CD14-positive monocyte (primary cell): Measurements from ENCODE around the gene CREBL2. TPM values are rescaled to one million over a fixed set of nuclear protein-coding genes. Genes with fewer than 3 reads are reported as not detected.
"Not testable (repeated sequence)": the region's sequence is repeated elsewhere in the genome, so short reads cannot be mapped to it uniquely, and the experiment has no call there.

ENCODE experiments used
- DNase-seq, 3 donors: peaks; one replicate each; pipeline ENCODE4 v3.0.0-alpha.2; 2011 to 2022
- H2AFZ ChIP-seq: 2 replicates; pipeline ENCODE4 v1.6.0; 2012; ENCODE audit warnings: mild to moderate bottlenecking, low read depth, low read length, inconsistent platforms; ENCODE audit not compliant: insufficient read depth, poor library complexity, severe bottlenecking
- H3K27ac ChIP-seq, 2 donors: 1 replicate in 1 of 2; 2 replicates in 1 of 2; pipeline ENCODE4 v1.5.1; 2012 to 2013; ENCODE audit warnings: low read length in 2 of 2, control low read depth in 1 of 2, inconsistent platforms in 1 of 2, low read depth in 1 of 2, mild to moderate bottlenecking in 1 of 2
- H3K27me3 ChIP-seq, 2 donors: one replicate each; pipeline versions ENCODE4 v1.6.0 to v1.6.1; 2011 to 2013; ENCODE audit warnings: low read length in 2 of 2; ENCODE audit not compliant: control insufficient read depth in 2 of 2, insufficient read depth in 2 of 2
- H3K36me3 ChIP-seq, 2 donors: replicated peaks in 1 of 2; 1 replicate in 1 of 2; 2 replicates in 1 of 2; pipeline versions ENCODE4 v1.5.1 to v1.6.1; 2012 to 2013; ENCODE audit warnings: low read length in 2 of 2, control low read depth in 1 of 2, inconsistent platforms in 1 of 2, mild to moderate bottlenecking in 1 of 2; ENCODE audit not compliant: insufficient read depth in 2 of 2, control insufficient read depth in 1 of 2
- H3K4me1 ChIP-seq, 2 donors: 1 replicate in 1 of 2; 2 replicates in 1 of 2; pipeline versions ENCODE4 v1.5.1 to v1.6.1; 2012 to 2013; ENCODE audit warnings: low read length in 2 of 2, control low read depth in 1 of 2, inconsistent platforms in 1 of 2, mild to moderate bottlenecking in 1 of 2, moderate library complexity in 1 of 2; ENCODE audit not compliant: insufficient read depth in 2 of 2, control insufficient read depth in 1 of 2
- H3K4me2 ChIP-seq: replicated peaks from 2 replicates; pipeline ENCODE3; 2012; ENCODE audit warnings: low read length, moderate library complexity, mild to moderate bottlenecking; ENCODE audit not compliant: poor library complexity, severe bottlenecking; ENCODE audit errors: extremely low read depth
- H3K4me3 ChIP-seq, 3 experiments: fragments of 200-600 bp in 1 of 3; sonication (generic) in 1 of 3; replicated peaks in 1 of 3; 1 replicate in 2 of 3; 2 replicates in 1 of 3; pipeline ENCODE4 v1.5.1; 2011 to 2013; ENCODE audit warnings: low read length in 3 of 3, mild to moderate bottlenecking in 3 of 3, control low read depth in 2 of 3, low read depth in 2 of 3, inconsistent platforms in 1 of 3, moderate library complexity in 1 of 3
- H3K79me2 ChIP-seq: 2 replicates; pipeline ENCODE4 v1.6.0; 2012; ENCODE audit warnings: mild to moderate bottlenecking, control low read depth, inconsistent platforms, low read length, moderate library complexity; ENCODE audit not compliant: insufficient read depth
- H3K9ac ChIP-seq: 2 replicates; pipeline ENCODE4 v1.6.0; 2017; ENCODE audit warnings: low read length, mild to moderate bottlenecking; ENCODE audit not compliant: insufficient read depth, poor library complexity, severe bottlenecking
- H3K9me3 ChIP-seq, 2 donors: replicated peaks in 1 of 2; 1 replicate in 1 of 2; 2 replicates in 1 of 2; pipeline versions ENCODE4 v1.5.1 to v1.6.1; 2012 to 2013; ENCODE audit warnings: low read length in 2 of 2, control low read depth in 1 of 2; ENCODE audit not compliant: control insufficient read depth in 1 of 2, insufficient read depth in 1 of 2
- H4K20me1 ChIP-seq: 2 replicates; pipeline ENCODE4 v1.6.0; 2012; ENCODE audit warnings: mild to moderate bottlenecking, low read length, control low read depth, moderate library complexity; ENCODE audit not compliant: insufficient read depth
- H3K27ac Mint-ChIP-seq, 7 donors: one replicate each; pipeline ENCODE4 v1.8.0; 2020; ENCODE audit warnings: mild to moderate bottlenecking in 7 of 7, mixed read lengths in 7 of 7, moderate library complexity in 6 of 7, inconsistent platforms in 2 of 7
- H3K27me3 Mint-ChIP-seq, 3 donors: one replicate each; pipeline ENCODE4 v1.8.0; 2021 to 2022; ENCODE audit warnings: low read depth in 3 of 3, mild to moderate bottlenecking in 3 of 3, mixed read lengths in 3 of 3, moderate library complexity in 3 of 3, inconsistent platforms in 1 of 3
- H3K36me3 Mint-ChIP-seq, 2 donors: one replicate each; pipeline ENCODE4 v1.8.0; 2020; ENCODE audit warnings: mixed read lengths in 2 of 2, inconsistent platforms in 1 of 2, mild to moderate bottlenecking in 1 of 2
- H3K4me1 Mint-ChIP-seq: one replicate; pipeline ENCODE4 v1.8.0; 2020; ENCODE audit warnings: mild to moderate bottlenecking, mixed read lengths
- H3K4me3 Mint-ChIP-seq, 2 donors: one replicate each; pipeline ENCODE4 v1.8.0; 2020; ENCODE audit warnings: mild to moderate bottlenecking in 2 of 2, mixed read lengths in 2 of 2, moderate library complexity in 1 of 2
- H3K9me3 Mint-ChIP-seq, 7 donors: one replicate each; pipeline ENCODE4 v1.8.0; 2020 to 2022; ENCODE audit warnings: mixed read lengths in 7 of 7, mild to moderate bottlenecking in 6 of 7, moderate library complexity in 6 of 7, inconsistent platforms in 2 of 7
- whole genome bisulfite sequencing: methylation state at CpG from one replicate; pipeline ENCODE4 v1.1.5; 2013; ENCODE audit warnings: missing lambda C conversion rate; ENCODE audit not compliant: insufficient coverage; 5-methylcytosine and 5-hydroxymethylcytosine counted together
- intact Hi-C, 2 donors: fragments of 100-400 bp; cut with micrococcal nuclease; formaldehyde crosslinking; loops; one replicate each; pipeline versions ENCODE4 v1.15.0 to v1.15.1; 2023
- polyA plus RNA-seq, 3 donors: library from polyadenylated mRNA; depleted of rRNA in 1 of 3; unstranded in 2 of 3; stranded (reverse) in 1 of 3; fragments of 300-500 nt in 2 of 3; fragments of >200 nt in 1 of 3; fragmentation: Illumina TruSeq in 2 of 3; gene quantifications; 1 replicate in 2 of 3; 2 replicates in 1 of 3; pipeline ENCODE4 v1.2.3, GENCODE V29; 2012 to 2021
- TF ChIP-seq, protein P1 (sequence below): fragments of 200-600 bp; IDR thresholded peaks from one replicate; pipeline ENCODE4 v1.8.0; 2022; ENCODE audit warnings: antibody characterized with exemption, mild to moderate bottlenecking

The CREBL2 gene
- polyA plus RNA-seq, 3 donors, result 14.4 to 45.9 (median 38.2) TPM

DNA sequence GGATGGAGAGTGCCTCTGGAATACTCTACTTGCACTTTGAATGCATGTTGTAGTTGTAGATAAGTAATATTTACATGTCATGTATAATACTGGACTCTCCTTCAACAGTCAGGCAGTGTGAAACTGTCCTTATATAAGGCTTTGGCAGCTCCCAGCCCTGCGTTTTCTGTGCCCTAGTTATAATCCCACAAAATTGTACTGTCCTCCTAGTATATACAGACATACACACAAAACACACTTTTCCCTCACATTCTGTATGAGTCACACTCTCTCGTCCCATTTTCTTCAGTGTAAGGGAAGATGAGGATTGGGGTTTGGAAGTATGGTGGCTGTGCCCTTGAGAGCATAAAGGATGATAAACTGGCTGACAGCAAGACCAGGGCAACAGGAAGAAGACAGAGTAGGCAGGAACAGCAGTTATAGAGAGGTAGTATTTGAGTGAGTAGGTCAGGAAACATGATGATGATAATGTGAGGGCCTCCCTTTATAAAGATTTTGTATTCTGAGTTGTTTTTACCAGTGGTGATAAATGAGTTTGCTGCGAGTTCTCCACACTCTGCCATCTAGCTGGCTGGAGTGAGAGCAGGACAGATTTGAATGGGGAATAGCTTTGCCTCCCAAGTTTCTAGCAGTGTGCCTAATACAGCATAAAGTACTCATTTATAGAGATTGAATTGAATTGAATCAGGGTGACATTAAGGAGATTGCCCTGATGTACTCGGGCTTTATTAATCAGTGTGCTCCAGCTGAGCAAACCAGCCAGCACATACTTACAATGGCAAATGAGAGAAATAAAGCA is 5.0 kb downstream of the CREBL2 start:
- no peaks in the 10 kb centered on the region for H3K27me3 Mint-ChIP-seq
- Histone ChIP-seq H3K4me1 (peaks cover 24 to 25% of the 10 kb centered on the region in 2 donors), H4K20me1 (peaks cover 25% of the 10 kb centered on the region), H2AFZ (no peak overlapping the region), H3K36me3 (peaks cover 0 to 26% of the 10 kb centered on the region in 2 donors), H3K9ac (no peak overlapping the region), H3K79me2 (peaks cover 17% of the 10 kb centered on the region), H3K4me2 (no peak overlapping the region), H3K9me3 (no peaks in the 10 kb centered on the region), H3K27me3 (no peaks in the 10 kb centered on the region), H3K27ac (no peak overlapping the region), H3K4me3 (no peak overlapping the region)
- peaks cover 31% of the 10 kb centered on the region for H3K4me1 Mint-ChIP-seq
- H3K27ac Mint-ChIP-seq, result peak overlapping the region in 2 of 7 donors; percentile 31 to 65
- H3K36me3 Mint-ChIP-seq, result peaks cover 24 to 52% of the 10 kb centered on the region in 2 donors
- no peak for DNase-seq
- TF ChIP-seq, protein P1, sequence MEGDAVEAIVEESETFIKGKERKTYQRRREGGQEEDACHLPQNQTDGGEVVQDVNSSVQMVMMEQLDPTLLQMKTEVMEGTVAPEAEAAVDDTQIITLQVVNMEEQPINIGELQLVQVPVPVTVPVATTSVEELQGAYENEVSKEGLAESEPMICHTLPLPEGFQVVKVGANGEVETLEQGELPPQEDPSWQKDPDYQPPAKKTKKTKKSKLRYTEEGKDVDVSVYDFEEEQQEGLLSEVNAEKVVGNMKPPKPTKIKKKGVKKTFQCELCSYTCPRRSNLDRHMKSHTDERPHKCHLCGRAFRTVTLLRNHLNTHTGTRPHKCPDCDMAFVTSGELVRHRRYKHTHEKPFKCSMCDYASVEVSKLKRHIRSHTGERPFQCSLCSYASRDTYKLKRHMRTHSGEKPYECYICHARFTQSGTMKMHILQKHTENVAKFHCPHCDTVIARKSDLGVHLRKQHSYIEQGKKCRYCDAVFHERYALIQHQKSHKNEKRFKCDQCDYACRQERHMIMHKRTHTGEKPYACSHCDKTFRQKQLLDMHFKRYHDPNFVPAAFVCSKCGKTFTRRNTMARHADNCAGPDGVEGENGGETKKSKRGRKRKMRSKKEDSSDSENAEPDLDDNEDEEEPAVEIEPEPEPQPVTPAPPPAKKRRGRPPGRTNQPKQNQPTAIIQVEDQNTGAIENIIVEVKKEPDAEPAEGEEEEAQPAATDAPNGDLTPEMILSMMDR, result no peak
- peaks cover 0 to 4% (median 0%) of the 10 kb centered on the region in 7 donors for H3K9me3 Mint-ChIP-seq
- no peak overlapping the region for H3K4me3 Mint-ChIP-seq
- WGBS, result 100% methylated on average over 1 of the region's 4 CpGs
- intact Hi-C loops, result loop anchor here in 1 of 2 donors (10.0 kb wide), 1 partner anchor 78 kb away; the partner anchor contains the start of gene GPR19

DNA sequence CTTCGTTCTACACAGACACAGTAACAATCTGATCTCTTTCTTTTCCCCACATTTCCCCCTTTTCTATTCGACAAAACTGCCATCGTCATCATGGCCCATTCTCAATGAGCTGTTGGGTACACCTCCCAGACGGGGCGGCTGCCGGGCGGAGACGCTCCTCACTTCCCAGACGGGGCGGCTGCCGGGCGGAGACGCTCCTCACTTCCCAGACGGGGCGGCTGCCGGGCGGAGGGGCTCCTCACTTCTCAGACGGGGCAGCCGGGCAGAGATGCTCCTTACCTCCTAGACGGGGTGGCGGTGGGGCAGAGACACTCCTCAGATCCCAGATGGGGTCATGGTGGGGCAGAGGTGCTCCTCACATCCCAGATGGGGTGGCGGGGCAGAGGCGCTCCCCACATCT is 6.4 kb downstream of the CREBL2 start:
- not testable (repeated sequence) for H3K9me3 ChIP-seq, H3K27me3 Mint-ChIP-seq, H2AFZ ChIP-seq, H3K27me3 ChIP-seq, H3K27ac Mint-ChIP-seq, DNase-seq, H3K4me3 Mint-ChIP-seq, H3K4me3 ChIP-seq, H3K27ac ChIP-seq, H3K9ac ChIP-seq, H3K9me3 Mint-ChIP-seq, H3K4me2 ChIP-seq
- intact Hi-C loops, result loop anchor here in 1 of 2 donors (10.0 kb wide), 1 partner anchor 77 kb away; the partner anchor contains the start of gene GPR19
- Mint-ChIP-seq H3K4me1 (peaks cover 29% of the 10 kb centered on the region), H3K36me3 (peaks cover 25 to 52% of the 10 kb centered on the region in 2 donors)
- peaks cover 13 to 14% of the 10 kb centered on the region in 2 donors for H3K4me1 ChIP-seq
- H3K79me2 ChIP-seq, result peaks cover 17% of the 10 kb centered on the region
- H4K20me1 ChIP-seq, result peaks cover 25% of the 10 kb centered on the region
- H3K36me3 ChIP-seq, result peaks cover 0 to 26% of the 10 kb centered on the region in 2 donors
- 95% methylated on average over 16 of the region's 23 CpGs for WGBS
